ENCODE data around the gene CXCL17.

Gene CXCL17

DNA sequence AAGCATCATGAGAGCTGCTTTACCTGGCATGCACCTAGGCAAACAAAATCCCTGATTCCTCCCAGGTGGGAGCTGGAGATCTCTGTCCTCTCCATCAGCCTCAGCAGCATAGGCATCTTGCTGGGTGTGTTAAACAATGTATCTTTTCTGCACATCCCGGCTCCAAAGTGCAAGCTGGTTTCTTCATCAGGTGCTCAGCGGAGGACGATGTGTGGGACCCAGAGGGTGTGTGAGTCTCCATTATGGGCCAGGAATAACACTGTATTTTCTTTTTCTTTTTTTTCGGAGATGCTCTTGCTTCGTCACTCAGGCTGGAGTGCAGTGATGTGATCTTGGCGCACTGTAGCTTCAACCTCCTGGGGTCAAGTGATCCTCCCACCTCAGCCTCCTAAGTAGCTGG is 62.6 kb downstream of the CXCL17 start:
- H4K20me1 ChIP-seq (ENCODE audit: insufficient read depth, low read length), result no peaks in the 10 kb centered on the region

More for the DNA sequence above, 62.6 kb downstream of the CXCL17 start:
- no peaks in the 10 kb centered on the region for H3K79me2 ChIP-seq (ENCODE audit: low read length)
- no peaks in the 10 kb centered on the region for H3K4me1 ChIP-seq (ENCODE audit: low read length)
- TF ChIP-seq, protein P1, sequence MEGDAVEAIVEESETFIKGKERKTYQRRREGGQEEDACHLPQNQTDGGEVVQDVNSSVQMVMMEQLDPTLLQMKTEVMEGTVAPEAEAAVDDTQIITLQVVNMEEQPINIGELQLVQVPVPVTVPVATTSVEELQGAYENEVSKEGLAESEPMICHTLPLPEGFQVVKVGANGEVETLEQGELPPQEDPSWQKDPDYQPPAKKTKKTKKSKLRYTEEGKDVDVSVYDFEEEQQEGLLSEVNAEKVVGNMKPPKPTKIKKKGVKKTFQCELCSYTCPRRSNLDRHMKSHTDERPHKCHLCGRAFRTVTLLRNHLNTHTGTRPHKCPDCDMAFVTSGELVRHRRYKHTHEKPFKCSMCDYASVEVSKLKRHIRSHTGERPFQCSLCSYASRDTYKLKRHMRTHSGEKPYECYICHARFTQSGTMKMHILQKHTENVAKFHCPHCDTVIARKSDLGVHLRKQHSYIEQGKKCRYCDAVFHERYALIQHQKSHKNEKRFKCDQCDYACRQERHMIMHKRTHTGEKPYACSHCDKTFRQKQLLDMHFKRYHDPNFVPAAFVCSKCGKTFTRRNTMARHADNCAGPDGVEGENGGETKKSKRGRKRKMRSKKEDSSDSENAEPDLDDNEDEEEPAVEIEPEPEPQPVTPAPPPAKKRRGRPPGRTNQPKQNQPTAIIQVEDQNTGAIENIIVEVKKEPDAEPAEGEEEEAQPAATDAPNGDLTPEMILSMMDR (IDR thresholded peaks at IDR 0.05; ENCODE audit: low read depth, low read length), result no peak
- TF ChIP-seq EZH2phosphoT487 (IDR thresholded peaks at IDR 0.05; ENCODE audit: low read depth), result no peak
- no peak overlapping the region for H3K4me3 ChIP-seq (ENCODE audit: low read length)
- no peak overlapping the region for H3K27ac ChIP-seq (ENCODE audit: low read length)
- H3K36me3 ChIP-seq (replicated peaks; ENCODE audit: low read depth, low read length), result no peaks in the 10 kb centered on the region
- no peak overlapping the region for H3K9ac ChIP-seq (ENCODE audit: low read length)
- H3K27me3 ChIP-seq (ENCODE audit: low read depth, low read length), result peaks cover 20% of the 10 kb centered on the region
- H3K4me2 ChIP-seq (ENCODE audit: low read length), result no peak overlapping the region
- no peak overlapping the region for H2AFZ ChIP-seq (ENCODE audit: low read depth, low read length)
- H3K9me3 ChIP-seq (ENCODE audit: insufficient read depth, low read length), result no peaks in the 10 kb centered on the region
